OCI-LY3 (cell line): Measurements from ENCODE around the gene LEPROT.

Source experiments
- H2AFZ ChIP-seq: fragments of 200-600, 300-600 bp; shearing (Covaris generic); 2 replicates; pipeline ENCODE4 v1.6.0; 2014; ENCODE audit warnings: antibody characterized with exemption, low read depth, low read length
- H3K27ac ChIP-seq: fragments of 200-600, 300-600 bp; sonication (generic); 2 replicates; pipeline ENCODE4 v1.5.1; 2014; ENCODE audit warnings: mild to moderate bottlenecking, low read length, moderate library complexity, mixed read lengths
- H3K27me3 ChIP-seq: fragments of 200-600, 300-600 bp; sonication (generic); 2 replicates; pipeline ENCODE4 v1.6.1; 2014; ENCODE audit warnings: low read depth, low read length, mixed read lengths
- H3K36me3 ChIP-seq: fragments of 200-600, 300-600 bp; sonication (generic); replicated peaks from 2 replicates; pipeline ENCODE3; 2014; ENCODE audit warnings: low read depth, low read length, mixed read lengths
- H3K4me1 ChIP-seq: fragments of 300-600, 200-600 bp; sonication (generic); 2 replicates; pipeline ENCODE4 v1.6.1; 2014; ENCODE audit warnings: low read length, mixed read lengths
- H3K4me2 ChIP-seq: fragments of 200-600, 300-600 bp; sonication (generic); 2 replicates; pipeline ENCODE4 v1.6.1; 2014; ENCODE audit warnings: low read length, mixed read lengths
- H3K4me3 ChIP-seq: fragments of 300-600, 200-600 bp; sonication (generic); 2 replicates; pipeline ENCODE4 v1.5.1; 2014; ENCODE audit warnings: antibody characterized with exemption, mild to moderate bottlenecking, low read length, moderate library complexity
- H3K79me2 ChIP-seq: fragments of 300-600, 200-600 bp; shearing (Covaris generic); 2 replicates; pipeline ENCODE4 v1.6.1; 2014; ENCODE audit warnings: mild to moderate bottlenecking, low read length, mixed read lengths
- H3K9ac ChIP-seq: fragments of 300-600, 200-600 bp; shearing (Covaris generic); 2 replicates; pipeline ENCODE4 v1.6.0; 2014; ENCODE audit warnings: mild to moderate bottlenecking, low read length, moderate library complexity
- H3K9me3 ChIP-seq: fragments of 200-600, 300-600 bp; shearing (Covaris generic); 2 replicates; pipeline ENCODE4 v1.6.1; 2014; ENCODE audit warnings: low read length, mixed read lengths; ENCODE audit not compliant: insufficient read depth
- H4K20me1 ChIP-seq: fragments of 200-600, 300-600 bp; sonication (generic); 2 replicates; pipeline ENCODE4 v1.6.1; 2016; ENCODE audit warnings: low read length, mixed read lengths; ENCODE audit not compliant: insufficient read depth
- CTCF ChIP-seq: fragments of 200-600, 300-600 bp; sonication (generic); IDR thresholded peaks from 2 replicates; pipeline ENCODE4 v1.5.1; 2014; ENCODE audit warnings: antibody characterized with exemption, low read length, low read depth
- EZH2phosphoT487 ChIP-seq: fragments of 200-600 bp; shearing (Covaris generic); IDR thresholded peaks from 2 replicates; pipeline ENCODE4 v1.6.1; 2018; ENCODE audit warnings: antibody characterized with exemption, mixed run types, low read depth

The LEPROT gene

GRCh38 chr1:65417729-65418128 lies 2.7 kb upstream of the LEPROT start:
- TF ChIP-seq CTCF: no peak
- TF ChIP-seq EZH2phosphoT487: no peak
- Histone ChIP-seq H3K9ac (no peak overlapping the region), H3K4me2 (no peak overlapping the region), H3K4me1 (peaks cover 17% of the 10 kb centered on the region), H3K79me2 (peaks cover 21% of the 10 kb centered on the region), H2AFZ (no peak overlapping the region), H3K36me3 (no peaks in the 10 kb centered on the region), H3K27ac (no peak overlapping the region), H3K9me3 (no peaks in the 10 kb centered on the region), H3K4me3 (no peak overlapping the region), H3K27me3 (no peaks in the 10 kb centered on the region), H4K20me1 (no peaks in the 10 kb centered on the region)

- no peaks in the 10 kb centered on the region for H4K20me1 ChIP-seq
- no peak overlapping the region for H3K27ac ChIP-seq
- peaks cover 27% of the 10 kb centered on the region for H3K79me2 ChIP-seq
- no peaks in the 10 kb centered on the region for H3K27me3 ChIP-seq
- peak overlapping the region; percentile 77 for H3K4me2 ChIP-seq
- peaks cover 25% of the 10 kb centered on the region for H3K4me1 ChIP-seq
- H2AFZ ChIP-seq: peak overlapping the region; percentile 93; the same call in 1 of the 2 replicates
- TF ChIP-seq CTCF (no peak), EZH2phosphoT487 (no peak)
- H3K9me3 ChIP-seq: no peaks in the 10 kb centered on the region
- peak overlapping the region; percentile 83 for H3K9ac ChIP-seq
- no peaks in the 10 kb centered on the region for H3K36me3 ChIP-seq
- H3K4me3 ChIP-seq: peak overlapping the region; percentile 96
Observed at GRCh38 chr1:65418522-65419185, 1.8 kb upstream of the LEPROT start.

- no peaks in the 10 kb centered on the region for H3K9me3 ChIP-seq
- H3K9ac ChIP-seq: peak overlapping the region; percentile 83
- H2AFZ ChIP-seq: peak overlapping the region; percentile 93
- peak overlapping the region; percentile 77 for H3K4me2 ChIP-seq
- TF ChIP-seq EZH2phosphoT487 (no peak), CTCF (no peak)
- H3K79me2 ChIP-seq: peaks cover 36% of the 10 kb centered on the region
- H3K27ac ChIP-seq: peak overlapping the region; percentile 60
- peaks cover 35% of the 10 kb centered on the region for H3K4me1 ChIP-seq
- H4K20me1 ChIP-seq: no peaks in the 10 kb centered on the region
- H3K27me3 ChIP-seq: no peaks in the 10 kb centered on the region
- no peaks in the 10 kb centered on the region for H3K36me3 ChIP-seq
- peak overlapping the region; percentile 96 for H3K4me3 ChIP-seq
Observed at GRCh38 chr1:65419681-65420589, 533 bp upstream of the LEPROT start.

GRCh38 chr1:65421351-65422025 lies 1.0 kb downstream of the LEPROT start:
- Histone ChIP-seq H3K9ac (peak overlapping the region; percentile 82), H4K20me1 (no peaks in the 10 kb centered on the region), H3K27me3 (no peaks in the 10 kb centered on the region), H3K79me2 (peaks cover 36% of the 10 kb centered on the region), H2AFZ (peak overlapping the region; percentile 76), H3K4me1 (peaks cover 35% of the 10 kb centered on the region), H3K27ac (peak overlapping the region; percentile 64), H3K4me3 (peak overlapping the region; percentile 89), H3K4me2 (peak overlapping the region; percentile 83), H3K36me3 (peaks cover 6% of the 10 kb centered on the region), H3K9me3 (no peaks in the 10 kb centered on the region)
- TF ChIP-seq CTCF (no peak), EZH2phosphoT487 (no peak)
